ENCODE results near the gene PI4KA.
"Not testable (repeated sequence)": the region's sequence is repeated elsewhere in the genome, so short reads cannot be mapped to it uniquely, and the experiment has no call there.

- TF ChIP-seq CTCF (IDR thresholded peaks at IDR 0.05 in 8 of 11, conservative IDR thresholded peaks at IDR 0.05 in 3 of 11); POLR2AphosphoS5 (IDR thresholded peaks at IDR 0.05): not testable (repeated sequence)
Observed at GRCh38 chr22:20696056-20696455, 162.6 kb downstream of the PI4KA start.

All from spleen (tissue), 7 donors.